ENCODE measurements around the gene ATP8A2.

- TF ChIP-seq CTCF (IDR thresholded peaks at IDR 0.05 in 4 of 5, conservative IDR thresholded peaks at IDR 0.05 in 1 of 5) (no peak), POLR2A (IDR thresholded peaks at IDR 0.05) (no peak)
Measured at GRCh38 chr13:25421612-25422011, 49.8 kb downstream of the ATP8A2 start.
